GM21529 (cell line): Measurements from ENCODE around the gene NAA38.

ENCODE experiments used
- ATAC-seq: cut with Tn5 transposase; IDR thresholded peaks from one replicate; pipeline ENCODE4 v1.9.1; 2021; ENCODE audit not compliant: unreplicated experiment

Gene NAA38, protein sequence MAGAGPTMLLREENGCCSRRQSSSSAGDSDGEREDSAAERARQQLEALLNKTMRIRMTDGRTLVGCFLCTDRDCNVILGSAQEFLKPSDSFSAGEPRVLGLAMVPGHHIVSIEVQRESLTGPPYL

DNA sequence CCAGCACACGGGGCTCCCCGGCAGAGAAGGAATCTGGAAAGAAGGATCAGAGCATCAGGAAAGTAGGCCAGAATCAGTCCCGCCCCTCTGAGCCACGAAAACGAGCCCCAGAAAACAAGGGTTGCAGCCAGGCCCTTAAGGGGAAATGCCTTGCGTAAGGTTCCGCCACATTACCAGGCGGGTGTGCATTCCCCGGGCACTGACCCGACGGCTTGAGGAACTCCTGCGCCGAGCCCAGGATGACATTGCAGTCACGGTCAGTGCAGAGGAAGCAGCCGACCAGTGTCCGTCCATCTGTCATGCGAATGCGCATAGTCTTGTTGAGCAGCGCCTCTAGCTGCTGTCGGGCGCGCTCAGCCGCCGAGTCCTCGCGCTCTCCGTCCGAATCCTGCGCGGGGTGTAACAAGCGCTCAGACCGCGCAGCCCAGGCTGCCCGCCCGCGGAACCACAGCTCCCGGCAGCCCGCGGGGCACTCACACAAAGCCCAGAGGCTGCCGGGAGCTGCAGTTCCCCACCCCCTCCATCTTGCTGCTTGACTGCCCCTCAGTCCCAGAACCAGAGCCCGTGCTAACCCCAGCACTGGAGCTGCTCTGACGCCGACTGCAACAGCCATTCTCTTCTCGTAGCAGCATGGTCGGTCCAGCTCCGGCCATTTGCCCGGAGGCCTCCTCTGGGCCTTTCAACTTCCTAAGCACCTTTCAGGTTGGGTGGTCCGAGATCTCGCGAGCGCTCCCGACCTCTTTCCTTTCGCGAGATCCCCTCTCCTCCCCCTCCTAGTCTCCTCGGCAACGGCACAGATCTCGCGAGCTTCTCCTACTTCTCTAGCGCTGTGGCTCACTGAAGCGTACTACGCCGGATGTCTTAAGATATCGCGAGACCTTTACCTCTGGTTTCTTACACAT is at the start of gene NAA38:
Gene NAA38, minus strand, starts transcription at position 749 of the 902 bp plus-strand sequence. Its CDS starts 96 bp downstream, at position 653.
- peak; percentile 71 for ATAC-seq

DNA sequence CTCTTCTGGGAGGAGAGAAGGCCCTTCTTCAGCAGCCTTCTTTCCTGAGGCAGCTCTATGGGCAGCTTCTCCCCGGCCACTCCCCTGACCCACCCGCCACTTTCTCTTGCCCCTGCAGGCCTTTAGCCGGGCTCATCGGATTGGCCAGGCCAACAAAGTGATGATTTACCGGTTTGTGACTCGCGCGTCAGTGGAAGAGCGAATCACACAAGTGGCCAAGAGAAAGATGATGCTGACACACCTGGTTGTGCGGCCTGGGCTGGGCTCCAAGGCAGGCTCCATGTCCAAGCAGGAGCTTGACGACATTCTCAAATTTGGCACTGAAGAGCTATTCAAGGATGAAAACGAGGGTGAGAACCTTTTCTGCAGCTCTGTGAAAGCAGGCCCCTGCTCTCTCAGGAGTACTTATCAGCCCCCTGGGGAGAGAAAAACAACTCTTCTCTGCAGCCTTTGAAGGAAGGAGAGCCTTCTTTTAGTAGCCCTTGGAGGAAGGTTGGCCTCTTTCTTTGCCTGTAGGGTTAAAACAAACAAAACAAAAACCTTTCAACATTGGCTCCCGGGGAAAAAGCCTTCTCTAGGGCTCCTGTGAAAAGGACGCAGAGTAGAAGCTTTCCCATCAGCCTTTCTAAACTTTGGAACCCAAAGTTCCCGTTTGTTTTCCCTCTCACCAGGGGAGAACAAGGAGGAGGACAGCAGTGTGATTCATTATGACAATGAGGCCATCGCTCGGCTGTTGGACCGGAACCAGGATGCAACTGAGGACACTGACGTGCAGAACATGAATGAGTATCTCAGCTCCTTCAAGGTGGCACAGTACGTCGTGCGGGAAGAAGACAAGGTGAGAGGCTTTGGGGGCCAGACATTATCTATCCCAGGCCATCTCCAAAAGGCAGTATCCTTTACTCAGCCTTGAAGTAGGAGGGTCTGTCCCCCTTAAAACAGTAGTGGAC is 46.1 kb upstream of the NAA38 start:
- ATAC-seq = no peak

DNA sequence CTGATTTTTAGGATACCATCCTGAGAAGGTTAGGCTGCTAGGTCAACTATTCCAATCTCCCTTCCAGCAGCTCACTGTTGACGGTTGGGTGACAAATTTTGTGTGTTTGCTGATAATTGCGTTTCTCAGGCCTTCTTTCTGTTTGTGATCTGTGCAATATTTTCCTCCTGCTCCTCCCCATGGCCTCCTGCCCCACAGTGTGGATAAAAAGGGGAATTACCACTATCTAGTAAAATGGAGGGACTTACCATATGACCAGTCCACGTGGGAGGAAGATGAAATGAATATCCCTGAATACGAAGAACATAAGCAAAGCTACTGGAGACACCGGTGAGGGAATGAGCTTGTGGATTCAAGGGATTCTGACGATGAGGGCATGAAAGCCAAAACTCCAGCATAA is 40.4 kb upstream of the NAA38 start:
- ATAC-seq = no peak

DNA sequence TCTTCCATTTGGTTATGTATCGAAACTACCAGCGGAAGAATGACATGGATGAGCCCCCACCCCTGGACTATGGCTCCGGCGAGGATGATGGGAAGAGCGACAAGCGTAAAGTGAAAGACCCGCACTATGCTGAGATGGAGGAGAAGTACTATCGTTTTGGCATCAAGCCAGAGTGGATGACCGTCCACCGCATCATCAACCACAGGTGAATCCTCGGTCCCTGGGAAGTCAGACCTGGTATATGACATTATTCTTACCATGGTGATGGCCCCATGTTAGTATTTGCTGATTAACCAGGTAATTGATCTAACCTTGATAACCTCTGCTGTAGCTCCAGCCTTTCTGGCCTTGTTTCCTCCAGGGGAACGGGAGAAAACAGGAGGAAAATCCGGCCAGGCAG is 39.7 kb upstream of the NAA38 start:
- ATAC-seq = no peak

DNA sequence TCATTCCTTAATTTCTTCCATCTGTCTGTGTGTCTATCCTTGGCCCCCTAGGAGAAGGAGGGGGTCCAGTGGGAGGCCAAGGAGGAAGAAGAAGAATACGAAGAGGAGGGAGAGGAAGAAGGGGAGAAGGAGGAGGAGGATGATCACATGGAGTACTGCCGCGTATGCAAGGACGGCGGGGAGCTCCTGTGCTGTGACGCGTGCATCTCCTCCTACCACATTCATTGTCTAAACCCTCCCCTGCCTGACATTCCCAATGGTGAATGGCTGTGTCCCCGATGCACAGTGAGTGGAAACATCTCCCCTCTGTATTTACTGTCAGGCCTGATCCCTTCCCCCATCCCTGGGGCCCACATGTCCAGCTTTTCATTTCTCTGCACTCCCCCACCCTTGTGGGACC is 37.5 kb upstream of the NAA38 start:
- no peak for ATAC-seq

DNA sequence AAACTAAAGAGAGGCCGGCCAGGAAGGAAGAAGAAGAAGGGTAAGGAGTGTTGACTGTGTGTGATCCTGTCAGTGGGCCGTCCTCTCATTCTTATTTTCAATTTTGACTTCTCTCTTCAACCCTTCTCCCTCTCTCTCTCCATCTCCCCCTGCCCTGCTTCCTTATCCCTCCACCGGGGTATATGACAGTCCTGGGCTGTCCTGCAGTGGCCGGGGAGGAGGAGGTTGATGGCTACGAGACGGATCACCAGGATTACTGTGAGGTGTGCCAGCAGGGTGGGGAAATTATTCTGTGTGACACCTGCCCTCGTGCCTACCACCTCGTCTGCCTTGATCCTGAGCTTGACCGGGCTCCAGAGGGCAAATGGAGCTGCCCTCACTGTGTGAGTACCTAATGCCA is 36.9 kb upstream of the NAA38 start:
- no peak for ATAC-seq

DNA sequence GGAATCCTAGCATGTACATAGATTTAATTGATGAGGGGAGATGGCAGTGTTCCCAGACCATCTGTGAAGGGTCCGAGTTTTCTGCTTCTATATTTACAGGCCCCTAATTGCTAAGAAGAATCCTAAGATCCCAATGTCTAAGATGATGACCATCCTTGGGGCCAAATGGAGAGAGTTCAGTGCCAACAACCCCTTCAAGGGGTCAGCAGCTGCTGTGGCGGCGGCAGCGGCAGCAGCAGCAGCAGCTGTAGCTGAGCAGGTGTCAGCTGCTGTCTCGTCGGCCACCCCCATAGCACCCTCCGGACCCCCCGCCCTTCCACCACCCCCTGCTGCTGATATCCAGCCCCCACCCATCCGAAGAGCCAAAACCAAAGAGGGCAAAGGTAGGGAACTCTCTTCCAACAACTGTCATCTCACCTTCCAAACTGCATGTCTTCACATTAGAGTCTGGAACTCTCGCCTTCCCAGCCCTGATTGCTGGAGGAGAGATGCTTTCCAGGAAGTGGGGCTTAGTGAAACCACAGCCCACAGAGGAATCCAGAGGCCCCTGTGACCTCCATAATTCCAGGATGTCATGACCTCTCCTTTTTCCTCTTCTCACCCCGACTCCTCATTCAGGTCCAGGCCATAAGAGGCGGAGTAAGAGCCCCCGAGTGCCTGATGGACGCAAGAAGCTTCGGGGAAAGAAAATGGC is 36.0 kb upstream of the NAA38 start:
- no peak for ATAC-seq

DNA sequence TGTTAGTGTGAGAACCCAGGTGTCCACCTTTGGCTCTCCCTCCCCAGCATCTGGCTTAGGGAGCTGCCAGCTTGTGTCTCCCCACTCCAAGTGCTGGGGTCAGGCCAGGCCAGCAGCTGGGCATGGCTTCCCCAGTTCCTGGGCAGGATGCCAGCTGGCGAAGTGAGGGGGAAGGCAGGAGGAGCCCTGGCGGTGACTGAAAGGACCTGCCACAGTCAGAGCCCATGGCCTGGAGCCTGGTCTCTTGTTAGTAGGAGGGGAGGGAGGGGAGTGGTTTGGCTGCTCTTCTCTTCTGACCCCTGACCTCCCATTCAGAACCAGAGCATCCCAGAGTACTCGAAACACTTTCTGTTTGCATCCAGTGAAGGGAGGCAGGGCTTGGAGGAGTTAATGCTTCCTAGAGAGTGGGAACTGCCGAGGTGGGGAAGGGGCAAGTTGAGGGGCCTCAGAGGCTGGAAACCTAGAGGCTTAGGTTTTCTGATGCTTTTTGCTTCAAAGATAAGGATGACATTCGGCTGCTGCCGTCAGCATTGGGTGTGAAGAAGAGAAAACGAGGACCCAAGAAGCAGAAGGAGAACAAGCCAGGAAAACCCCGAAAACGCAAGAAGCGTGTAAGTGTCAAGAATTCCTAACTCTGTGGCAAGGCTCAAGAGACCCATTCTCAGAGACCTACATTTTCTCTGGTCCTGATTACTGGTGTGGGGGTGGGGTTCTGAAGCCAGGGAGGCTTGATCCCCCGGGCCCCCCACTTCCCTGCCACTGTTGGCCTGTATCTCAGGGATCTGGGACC is 32.0 kb upstream of the NAA38 start:
- no peak for ATAC-seq

DNA sequence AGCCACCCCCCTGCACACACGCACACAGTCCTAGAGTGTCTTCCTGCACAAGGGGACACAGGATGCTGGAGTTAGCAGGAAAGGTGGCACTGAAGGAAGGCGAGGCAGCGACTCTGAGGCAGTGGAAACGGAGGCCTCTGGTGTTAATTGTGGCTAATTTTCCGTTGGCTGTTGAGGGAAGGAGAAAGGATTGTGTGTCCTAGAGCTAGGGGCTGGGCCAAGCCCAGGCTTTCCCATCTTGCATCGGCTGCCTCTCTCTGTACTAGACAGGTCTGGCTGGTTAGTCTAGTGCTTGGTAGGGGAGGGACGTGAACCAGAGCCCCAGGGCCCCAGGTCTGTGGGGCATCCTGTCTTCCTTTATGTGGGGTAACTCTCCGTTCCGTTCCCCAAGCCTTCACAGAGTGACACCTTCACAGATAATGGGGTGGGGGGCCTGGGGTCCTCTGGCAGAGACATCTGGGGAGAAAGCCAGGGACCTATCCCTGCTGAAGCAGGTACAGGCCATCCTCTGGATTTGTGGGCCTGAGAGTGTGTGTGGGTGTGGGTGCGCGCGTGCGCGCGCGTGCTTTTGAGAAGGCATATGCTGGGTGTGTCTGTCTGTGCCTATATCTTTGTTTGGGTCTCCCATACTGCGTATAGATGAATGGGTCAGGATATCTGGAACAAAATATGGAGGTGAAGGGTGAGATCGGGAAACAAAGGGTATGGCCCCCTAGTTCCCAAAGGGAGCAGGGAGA is 31.0 kb upstream of the NAA38 start, which contains the start of gene CHD3:
Gene CHD3, plus strand, starts transcription at position 606 of the 737 bp plus-strand sequence. CDS start 212 bp downstream, outside the sequence.
- ATAC-seq = no peak

DNA sequence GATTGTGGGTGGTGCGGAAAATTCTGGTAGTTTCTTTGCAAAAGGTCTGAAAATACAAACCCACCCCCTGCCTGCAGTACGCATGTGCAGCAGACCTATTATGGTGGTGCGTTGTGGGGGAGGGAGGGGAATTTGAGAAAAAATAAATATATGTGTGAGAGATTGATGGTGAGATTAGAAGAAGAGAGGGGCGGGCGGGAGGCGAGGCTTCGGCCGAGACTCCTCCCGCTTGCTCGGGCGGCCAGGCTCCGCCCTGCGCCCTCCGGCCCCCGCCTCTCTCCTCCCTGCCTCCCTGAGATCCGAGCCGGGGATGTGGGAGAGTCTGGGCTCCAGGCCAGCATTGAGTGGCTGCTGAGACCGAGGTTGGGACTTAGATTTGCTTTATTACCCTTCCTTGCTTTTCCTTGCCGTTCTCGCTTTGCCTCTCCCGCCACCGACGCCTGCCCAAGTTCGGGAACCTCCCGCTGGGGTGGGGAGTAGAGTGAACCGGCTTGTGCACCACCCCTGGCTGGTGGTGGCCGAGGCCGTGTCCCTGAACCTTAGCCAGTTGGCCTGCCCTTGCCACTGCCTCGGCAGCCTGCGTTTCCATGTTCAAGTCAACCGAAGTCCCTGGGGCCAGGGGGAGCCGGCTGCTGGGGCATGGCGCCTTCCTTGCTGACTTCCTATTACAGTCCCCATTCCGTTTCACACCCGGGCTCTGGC is 30.3 kb upstream of the NAA38 start:
- peak; percentile 53 for ATAC-seq

DNA sequence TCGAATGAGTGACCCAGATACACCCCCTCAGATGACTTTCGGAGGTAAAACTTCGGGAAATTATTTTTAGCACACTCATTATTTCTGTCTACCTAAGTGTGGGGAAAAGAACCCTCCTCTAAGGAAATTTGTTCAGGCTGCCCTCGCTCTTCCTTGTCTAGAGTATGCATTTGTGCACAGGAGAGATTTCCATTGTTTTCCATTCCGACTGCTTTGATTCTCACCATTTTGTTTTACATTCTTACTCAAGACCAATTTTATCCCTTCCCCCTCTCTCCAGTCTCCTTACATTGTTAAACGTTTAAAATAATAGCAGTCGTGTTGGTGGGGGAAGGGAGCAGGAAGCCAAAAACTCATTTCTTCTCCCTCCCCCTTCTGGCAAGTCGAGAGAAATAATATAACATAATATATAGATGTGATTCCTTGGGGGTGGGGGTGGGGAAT is 29.7 kb upstream of the NAA38 start:
- no peak for ATAC-seq

DNA sequence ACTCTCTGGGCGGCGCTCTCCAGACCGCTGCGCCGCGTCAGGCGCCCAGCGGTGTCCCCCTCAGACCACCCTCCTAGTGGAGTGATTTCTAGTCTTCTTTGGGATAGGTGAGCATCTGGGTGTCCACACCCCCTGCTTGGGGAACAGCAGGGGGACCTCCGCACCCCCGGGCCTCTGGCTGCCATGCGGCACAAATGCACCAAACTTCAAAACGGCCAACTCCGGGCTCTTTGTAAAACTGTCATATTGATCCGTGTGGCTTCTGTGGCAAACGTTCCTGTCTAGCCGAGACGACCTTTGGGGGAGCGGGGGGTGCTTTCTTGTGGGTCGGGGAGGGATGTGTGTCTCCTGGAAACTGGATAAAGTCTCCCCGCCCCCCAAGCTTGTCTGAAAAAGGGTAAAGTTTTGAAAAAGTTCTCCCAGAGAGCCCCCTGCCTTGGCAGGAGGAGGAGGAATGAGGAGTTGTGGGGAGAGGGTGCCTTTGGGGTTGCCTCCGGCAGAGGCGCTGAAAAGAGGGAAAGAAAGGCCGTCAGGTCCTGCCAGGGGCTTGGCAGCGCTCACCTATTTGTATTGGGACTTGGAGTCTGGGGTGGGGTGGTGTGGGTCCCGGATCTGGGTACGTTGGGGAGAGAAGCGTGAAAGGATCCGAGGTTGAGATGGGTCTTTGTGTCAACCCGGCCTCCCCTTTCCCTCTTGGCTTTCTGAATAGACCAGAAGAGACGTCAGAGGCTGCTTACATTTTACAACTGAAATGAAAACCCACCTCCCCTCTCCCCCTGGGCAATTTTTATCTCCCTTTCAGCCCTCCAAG is 29.1 kb upstream of the NAA38 start:
- ATAC-seq = no peak

DNA sequence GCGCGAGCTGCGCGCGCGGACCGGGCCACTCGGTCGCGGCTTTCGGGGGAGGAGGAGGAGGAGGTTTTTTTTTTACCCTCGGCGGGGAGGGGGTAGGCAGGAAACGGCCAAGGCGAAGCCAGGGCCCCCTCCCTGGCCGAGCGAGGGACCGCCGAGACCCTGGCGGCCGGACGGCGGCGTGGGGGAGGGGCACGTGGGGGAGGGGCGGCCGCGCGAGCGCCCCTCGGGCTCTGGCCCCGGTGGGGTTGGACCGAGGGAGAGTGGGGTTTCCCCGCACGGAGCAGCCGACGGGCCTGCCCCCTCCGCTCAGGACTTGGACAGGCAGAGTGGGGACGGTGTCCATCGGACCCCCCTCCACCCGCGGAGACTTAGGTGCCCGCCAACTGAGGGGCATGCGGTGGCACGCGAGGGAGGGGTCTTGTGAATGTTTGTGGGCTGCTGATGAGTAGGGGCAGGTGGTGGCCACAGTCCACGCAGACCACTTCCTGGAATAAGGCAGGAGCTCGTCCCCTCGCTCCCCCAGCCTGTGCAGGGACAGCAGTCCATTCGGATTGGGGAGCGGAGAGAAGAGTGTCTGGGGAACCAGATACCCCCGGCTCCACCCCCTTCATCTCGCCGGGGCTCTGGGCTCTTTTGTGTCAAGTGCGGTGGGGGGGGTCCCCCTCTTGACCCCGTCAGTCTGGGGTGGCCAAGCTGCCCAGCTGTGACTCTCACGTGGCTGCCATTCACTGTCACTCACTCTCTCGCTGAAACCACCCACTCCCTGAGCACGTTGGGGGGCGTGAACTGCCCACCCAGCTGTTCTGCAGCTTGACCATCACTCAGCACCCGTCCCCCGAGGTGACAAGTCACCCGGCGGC is 28.2 kb upstream of the NAA38 start:
- peak; percentile 30 for ATAC-seq

DNA sequence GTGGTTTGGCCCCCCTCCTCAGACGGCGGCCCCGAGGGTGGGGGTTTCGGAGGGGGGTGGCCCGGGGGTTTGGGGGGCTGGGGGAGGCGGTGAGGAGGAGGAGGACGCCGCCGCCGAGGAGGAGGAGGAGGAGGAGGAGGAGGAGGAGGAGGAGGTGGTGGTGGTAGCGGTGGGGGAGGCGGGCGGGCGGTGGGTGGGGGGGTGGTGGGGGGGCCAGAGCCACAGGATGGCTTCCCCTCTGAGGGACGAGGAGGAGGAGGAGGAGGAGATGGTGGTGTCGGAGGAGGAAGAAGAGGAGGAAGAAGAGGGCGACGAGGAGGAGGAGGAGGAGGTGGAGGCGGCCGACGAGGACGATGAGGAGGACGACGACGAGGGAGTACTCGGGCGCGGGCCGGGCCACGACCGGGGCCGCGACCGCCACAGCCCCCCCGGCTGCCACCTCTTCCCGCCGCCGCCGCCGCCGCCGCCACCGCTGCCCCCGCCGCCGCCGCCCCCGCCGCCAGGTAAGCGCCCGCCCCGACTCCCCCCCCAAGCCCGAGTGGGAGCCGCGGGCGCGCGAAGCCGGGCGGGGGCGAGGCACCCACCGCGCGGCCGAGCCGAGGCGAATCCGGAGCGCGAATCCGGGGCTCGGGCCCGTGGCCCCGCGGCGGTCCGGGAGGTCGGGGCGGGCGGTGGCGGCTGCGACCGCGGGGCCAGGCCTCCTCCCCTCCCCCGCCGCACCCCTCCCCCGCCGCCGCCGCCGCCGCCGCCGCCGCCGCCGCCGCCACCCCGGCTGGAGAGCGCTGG is 27.4 kb upstream of the NAA38 start:
- ATAC-seq = peak; percentile 4

DNA sequence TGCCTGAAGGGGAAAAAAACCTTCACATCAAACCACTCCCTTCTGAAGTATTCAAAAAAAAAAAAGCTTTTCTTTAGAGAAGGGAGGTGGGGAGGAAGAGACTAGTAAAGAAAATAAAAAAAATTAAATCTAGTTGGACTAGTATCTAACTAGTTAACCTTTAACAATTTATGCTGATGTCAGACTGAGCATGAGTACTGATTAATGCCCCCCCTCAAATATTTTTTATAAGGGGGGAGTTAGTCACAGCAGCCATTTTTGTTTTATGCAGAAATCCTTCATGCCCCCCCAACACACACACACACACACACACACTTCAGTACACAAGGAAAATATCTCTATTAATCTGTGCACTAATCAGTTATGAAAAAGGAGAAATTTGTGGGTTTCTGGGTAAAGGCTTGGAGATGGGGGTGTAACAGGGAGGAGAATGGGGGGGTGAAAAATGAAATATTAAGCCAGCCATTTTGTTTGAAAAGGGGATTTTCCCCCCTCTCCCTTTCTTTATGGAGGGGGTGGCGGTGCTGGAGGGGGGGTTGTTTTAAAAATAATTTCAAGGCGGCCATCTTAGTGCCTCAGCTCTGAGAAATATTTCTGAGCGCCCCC is 26.5 kb upstream of the NAA38 start:
- ATAC-seq = no peak

DNA sequence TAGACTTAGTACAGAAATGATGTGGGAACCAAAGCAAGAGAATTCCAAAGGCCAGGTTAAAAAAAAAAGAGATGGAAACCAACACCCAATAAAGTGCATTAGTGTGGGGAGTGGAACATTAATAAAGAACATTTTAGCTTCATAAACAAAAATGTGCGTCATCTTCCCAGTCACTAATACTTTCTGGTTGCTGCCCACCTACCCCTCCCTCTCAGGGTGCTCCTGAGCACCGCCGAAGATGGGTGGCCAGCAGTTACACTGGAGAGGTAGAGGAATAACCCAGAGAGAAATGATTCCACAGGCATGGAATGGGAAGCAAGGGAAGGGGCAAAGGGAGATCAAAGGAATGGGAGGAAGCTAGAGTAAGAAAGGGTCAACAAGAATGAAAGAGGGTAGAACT is 25.3 kb upstream of the NAA38 start:
- ATAC-seq = no peak
